HCT116 (cell line): ENCODE results near the gene SRCAP.

Source experiments
- CEBPB ChIP-seq: IDR thresholded peaks from 2 replicates; pipeline ENCODE4 v1.6.1; 2012; ENCODE audit warnings: low read depth
- CTCF ChIP-seq, 3 experiments: fragments of 200-600 bp in 1 of 3; sonication (generic) in 1 of 3; IDR thresholded peaks in 2 of 3; conservative IDR thresholded peaks in 1 of 3; 2 replicates each; pipeline ENCODE4 v1.5.1; 2012 to 2017; ENCODE audit warnings: low read depth in 2 of 3, low read length in 2 of 3, antibody characterized with exemption in 1 of 3, borderline replicate concordance in 1 of 3, control low read depth in 1 of 3, mild to moderate bottlenecking in 1 of 3, mixed read lengths in 1 of 3, mixed run types in 1 of 3, moderate library complexity in 1 of 3; ENCODE audit not compliant: insufficient read depth in 1 of 3
- ELF1 ChIP-seq: IDR thresholded peaks from 2 replicates; pipeline ENCODE4 v1.6.1; 2012; ENCODE audit warnings: low read depth, borderline replicate concordance
- EZH2 ChIP-seq: fragments of 200-600 bp; sonication (generic); IDR thresholded peaks from 2 replicates; pipeline ENCODE4 v1.6.1; 2017; ENCODE audit warnings: antibody characterized with exemption, mixed run types
- MAX ChIP-seq: IDR thresholded peaks from 2 replicates; pipeline ENCODE4 v1.6.1; 2012
- POLR2A ChIP-seq: IDR thresholded peaks from 2 replicates; pipeline ENCODE4 v1.7.0; 2011; ENCODE audit warnings: borderline replicate concordance; ENCODE audit not compliant: insufficient read depth, insufficient read length; ENCODE audit errors: extremely low read depth
- RAD21 ChIP-seq: IDR thresholded peaks from 2 replicates; pipeline ENCODE4 v1.6.1; 2012; ENCODE audit warnings: low read depth, mild to moderate bottlenecking
- SIN3A ChIP-seq: IDR thresholded peaks from 2 replicates; pipeline ENCODE4 v1.6.1; 2012; ENCODE audit warnings: low read depth
- YY1 ChIP-seq: IDR thresholded peaks from 2 replicates; pipeline ENCODE4 v1.6.1; 2011; ENCODE audit warnings: low read length, low read depth, moderate library complexity, mild to moderate bottlenecking; ENCODE audit not compliant: insufficient replicate concordance; ENCODE audit errors: extremely low read depth
- ZNF274 ChIP-seq: fragments of 200-500 bp; sonication (Bioruptor generic); IDR thresholded peaks from 2 replicates; pipeline ENCODE4 v1.6.1; 2014; ENCODE audit warnings: mild to moderate bottlenecking, low read depth, low read length, inconsistent platforms

GRCh38 chr16:30737794-30738648 lies 39.0 kb downstream of the SRCAP start:
- TF ChIP-seq CTCF (IDR thresholded peaks at IDR 0.05 in 2 of 3, conservative IDR thresholded peaks at IDR 0.05 in 1 of 3; ENCODE audit: borderline replicate concordance in 1 of 3, insufficient read depth in 1 of 3, low read depth in 2 of 3, low read length in 2 of 3), result no peak
- TF ChIP-seq SIN3A, result no peak
- no peak for TF ChIP-seq YY1
- no peak for TF ChIP-seq MAX
- TF ChIP-seq ZNF274, result no peak
- TF ChIP-seq RAD21, result no peak
- TF ChIP-seq ELF1, result no peak
- no peak for TF ChIP-seq POLR2A
- TF ChIP-seq CEBPB, result no peak
- no peak for TF ChIP-seq EZH2
